Panc1 (cell line): ENCODE measurements around the gene VTI1B.

Experiments used
- POLR2AphosphoS5 ChIP-seq: IDR thresholded peaks from 2 replicates; pipeline ENCODE4 v1.6.1; 2012; ENCODE audit warnings: mild to moderate bottlenecking, low read depth, low read length, moderate library complexity
- SIN3A ChIP-seq: IDR thresholded peaks from 2 replicates; pipeline ENCODE4 v1.6.1; 2012; ENCODE audit warnings: low read depth, mild to moderate bottlenecking, low read length, moderate library complexity, borderline replicate concordance; ENCODE audit not compliant: insufficient read depth
- TCF7L2 ChIP-seq: IDR thresholded peaks from 2 replicates; pipeline ENCODE4 v1.6.1; 2011; ENCODE audit warnings: mild to moderate bottlenecking, low read depth, low read length, inconsistent platforms
- TF ChIP-seq, protein P1 (sequence below): fragments of 450-650 bp; IDR thresholded peaks from 2 replicates; pipeline ENCODE4 v1.5.1; 2017; ENCODE audit warnings: mild to moderate bottlenecking
- TF ChIP-seq, protein P2 (sequence below), 2 experiments: IDR thresholded peaks; 2 replicates each; pipeline ENCODE4 v1.6.1; 2011 to 2012; ENCODE audit warnings: low read depth in 2 of 2, control low read depth in 1 of 2, low read length in 1 of 2, mild to moderate bottlenecking in 1 of 2, moderate library complexity in 1 of 2; ENCODE audit not compliant: insufficient read depth in 1 of 2

DNA sequence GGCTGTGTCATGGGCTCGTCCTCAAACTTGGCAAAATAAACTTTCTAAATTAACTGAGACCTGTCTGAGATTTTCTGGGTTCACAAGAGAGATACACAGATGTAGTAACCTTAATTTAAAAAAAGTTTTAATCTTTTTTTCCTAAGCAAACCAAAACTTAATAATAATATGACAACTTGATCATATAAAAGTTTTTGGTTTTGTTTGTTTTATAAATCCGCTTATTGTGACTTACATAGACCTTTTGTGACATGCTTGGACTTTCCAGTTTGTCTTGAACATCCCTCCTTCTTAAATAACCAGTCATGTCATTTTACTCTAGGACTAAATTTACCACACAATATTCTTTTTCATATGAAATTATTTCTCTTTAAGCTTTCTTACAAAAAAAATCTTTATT is 35.8 kb upstream of the VTI1B start:
- TF ChIP-seq, protein P1, sequence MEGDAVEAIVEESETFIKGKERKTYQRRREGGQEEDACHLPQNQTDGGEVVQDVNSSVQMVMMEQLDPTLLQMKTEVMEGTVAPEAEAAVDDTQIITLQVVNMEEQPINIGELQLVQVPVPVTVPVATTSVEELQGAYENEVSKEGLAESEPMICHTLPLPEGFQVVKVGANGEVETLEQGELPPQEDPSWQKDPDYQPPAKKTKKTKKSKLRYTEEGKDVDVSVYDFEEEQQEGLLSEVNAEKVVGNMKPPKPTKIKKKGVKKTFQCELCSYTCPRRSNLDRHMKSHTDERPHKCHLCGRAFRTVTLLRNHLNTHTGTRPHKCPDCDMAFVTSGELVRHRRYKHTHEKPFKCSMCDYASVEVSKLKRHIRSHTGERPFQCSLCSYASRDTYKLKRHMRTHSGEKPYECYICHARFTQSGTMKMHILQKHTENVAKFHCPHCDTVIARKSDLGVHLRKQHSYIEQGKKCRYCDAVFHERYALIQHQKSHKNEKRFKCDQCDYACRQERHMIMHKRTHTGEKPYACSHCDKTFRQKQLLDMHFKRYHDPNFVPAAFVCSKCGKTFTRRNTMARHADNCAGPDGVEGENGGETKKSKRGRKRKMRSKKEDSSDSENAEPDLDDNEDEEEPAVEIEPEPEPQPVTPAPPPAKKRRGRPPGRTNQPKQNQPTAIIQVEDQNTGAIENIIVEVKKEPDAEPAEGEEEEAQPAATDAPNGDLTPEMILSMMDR: no peak
- TF ChIP-seq TCF7L2: no peak
- no peak for TF ChIP-seq POLR2AphosphoS5
- no peak for TF ChIP-seq SIN3A
- TF ChIP-seq, protein P2, sequence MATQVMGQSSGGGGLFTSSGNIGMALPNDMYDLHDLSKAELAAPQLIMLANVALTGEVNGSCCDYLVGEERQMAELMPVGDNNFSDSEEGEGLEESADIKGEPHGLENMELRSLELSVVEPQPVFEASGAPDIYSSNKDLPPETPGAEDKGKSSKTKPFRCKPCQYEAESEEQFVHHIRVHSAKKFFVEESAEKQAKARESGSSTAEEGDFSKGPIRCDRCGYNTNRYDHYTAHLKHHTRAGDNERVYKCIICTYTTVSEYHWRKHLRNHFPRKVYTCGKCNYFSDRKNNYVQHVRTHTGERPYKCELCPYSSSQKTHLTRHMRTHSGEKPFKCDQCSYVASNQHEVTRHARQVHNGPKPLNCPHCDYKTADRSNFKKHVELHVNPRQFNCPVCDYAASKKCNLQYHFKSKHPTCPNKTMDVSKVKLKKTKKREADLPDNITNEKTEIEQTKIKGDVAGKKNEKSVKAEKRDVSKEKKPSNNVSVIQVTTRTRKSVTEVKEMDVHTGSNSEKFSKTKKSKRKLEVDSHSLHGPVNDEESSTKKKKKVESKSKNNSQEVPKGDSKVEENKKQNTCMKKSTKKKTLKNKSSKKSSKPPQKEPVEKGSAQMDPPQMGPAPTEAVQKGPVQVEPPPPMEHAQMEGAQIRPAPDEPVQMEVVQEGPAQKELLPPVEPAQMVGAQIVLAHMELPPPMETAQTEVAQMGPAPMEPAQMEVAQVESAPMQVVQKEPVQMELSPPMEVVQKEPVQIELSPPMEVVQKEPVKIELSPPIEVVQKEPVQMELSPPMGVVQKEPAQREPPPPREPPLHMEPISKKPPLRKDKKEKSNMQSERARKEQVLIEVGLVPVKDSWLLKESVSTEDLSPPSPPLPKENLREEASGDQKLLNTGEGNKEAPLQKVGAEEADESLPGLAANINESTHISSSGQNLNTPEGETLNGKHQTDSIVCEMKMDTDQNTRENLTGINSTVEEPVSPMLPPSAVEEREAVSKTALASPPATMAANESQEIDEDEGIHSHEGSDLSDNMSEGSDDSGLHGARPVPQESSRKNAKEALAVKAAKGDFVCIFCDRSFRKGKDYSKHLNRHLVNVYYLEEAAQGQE (IDR thresholded peaks at IDR 0.05; ENCODE audit: insufficient read depth in 1 of 2, low read depth in 2 of 2, low read length in 1 of 2): no peak
